ENCODE results near the gene PLXNA2. TPM values are rescaled to one million over a fixed set of nuclear protein-coding genes. Genes with fewer than 3 reads are reported as not detected.

The PLXNA2 gene
- polyA plus RNA-seq, 5 donors: 19.5 to 37.5 (median 26.6) TPM

- DNase-seq: peak in 1 of 2 donors; percentile 73
Observed at GRCh38 chr1:208207388-208208131, 36.6 kb downstream of the PLXNA2 start.

GRCh38 chr1:208206092-208206698 lies 38.0 kb downstream of the PLXNA2 start:
- no peak for DNase-seq

GRCh38 chr1:208205216-208206013 lies 38.8 kb downstream of the PLXNA2 start:
- DNase-seq: no peak

- no peak for DNase-seq
Observed at GRCh38 chr1:208204779-208205178, 39.4 kb downstream of the PLXNA2 start.

GRCh38 chr1:208203848-208204609 lies 40.2 kb downstream of the PLXNA2 start:
- no peak for DNase-seq

GRCh38 chr1:208203127-208203847 lies 40.9 kb downstream of the PLXNA2 start:
- peak in 1 of 2 donors; percentile 61 for DNase-seq

GRCh38 chr1:208202333-208202995 lies 41.7 kb downstream of the PLXNA2 start:
- DNase-seq: no peak

- DNase-seq: no peak
Observed at GRCh38 chr1:208201229-208201628, 43.0 kb downstream of the PLXNA2 start.

GRCh38 chr1:208200116-208200515 lies 44.1 kb downstream of the PLXNA2 start:
- no peak for DNase-seq

GRCh38 chr1:208198236-208198635 lies 45.9 kb downstream of the PLXNA2 start:
- DNase-seq: no peak

GRCh38 chr1:208194944-208195343 lies 49.2 kb downstream of the PLXNA2 start:
- no peak for DNase-seq

- DNase-seq: peak; percentile 78 to 85
Observed at GRCh38 chr1:208192995-208193394, 51.2 kb downstream of the PLXNA2 start.

- no peak for DNase-seq
Observed at GRCh38 chr1:208190784-208191183, 53.4 kb downstream of the PLXNA2 start.

- DNase-seq: no peak
Observed at GRCh38 chr1:208189716-208190115, 54.5 kb downstream of the PLXNA2 start.

- DNase-seq: no peak
Observed at GRCh38 chr1:208189183-208189582, 55.0 kb downstream of the PLXNA2 start.

- no peak for DNase-seq
Observed at GRCh38 chr1:208188607-208189006, 55.6 kb downstream of the PLXNA2 start.

- no peak for DNase-seq
Observed at GRCh38 chr1:208187499-208188041, 56.6 kb downstream of the PLXNA2 start.

GRCh38 chr1:208185801-208186231 lies 58.4 kb downstream of the PLXNA2 start:
- DNase-seq: no peak

- no peak for DNase-seq
Observed at GRCh38 chr1:208184966-208185654, 59.1 kb downstream of the PLXNA2 start.
